ENCODE data around the gene TEAD4.

The TEAD4 gene

DNA sequence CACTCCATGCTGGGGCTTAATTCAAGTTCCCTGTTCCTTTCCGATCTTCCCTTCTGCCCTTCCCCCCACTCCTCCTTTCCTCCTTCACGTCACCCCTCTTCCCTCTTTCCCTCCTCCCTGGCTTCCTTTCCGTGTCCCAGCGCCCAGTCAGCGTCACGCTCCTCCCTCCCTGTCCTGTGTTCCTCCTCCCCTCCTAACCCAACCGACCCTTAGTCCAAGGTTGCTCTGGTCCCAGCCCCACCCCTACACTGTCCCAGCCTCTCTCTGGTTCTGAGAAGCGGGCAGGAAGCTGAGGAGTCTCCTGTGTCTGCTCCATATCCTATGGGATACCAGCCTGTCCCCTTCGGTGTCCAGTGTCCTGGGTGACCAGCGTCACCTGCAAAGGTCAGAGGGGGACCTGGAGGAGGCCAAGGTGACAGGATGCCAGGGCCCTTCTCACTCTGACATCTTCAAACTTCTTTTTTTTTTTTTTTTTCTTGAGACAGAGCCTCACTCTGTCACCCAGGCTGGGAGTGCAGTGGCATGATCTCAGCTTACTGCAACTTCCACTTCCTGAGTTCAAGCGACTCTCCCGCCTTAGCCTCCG, 61.7 kb downstream of the TEAD4 start:
- TF ChIP-seq CTCF (conservative IDR thresholded peaks at IDR 0.05; ENCODE audit: control insufficient read depth, insufficient read depth, low read depth, low read length), result no peak
- DNase-seq (ENCODE audit: low read depth), result no peak
- no peak overlapping the region for H3K4me3 ChIP-seq (ENCODE audit: control insufficient read depth, low read depth, low read length)

DNA sequence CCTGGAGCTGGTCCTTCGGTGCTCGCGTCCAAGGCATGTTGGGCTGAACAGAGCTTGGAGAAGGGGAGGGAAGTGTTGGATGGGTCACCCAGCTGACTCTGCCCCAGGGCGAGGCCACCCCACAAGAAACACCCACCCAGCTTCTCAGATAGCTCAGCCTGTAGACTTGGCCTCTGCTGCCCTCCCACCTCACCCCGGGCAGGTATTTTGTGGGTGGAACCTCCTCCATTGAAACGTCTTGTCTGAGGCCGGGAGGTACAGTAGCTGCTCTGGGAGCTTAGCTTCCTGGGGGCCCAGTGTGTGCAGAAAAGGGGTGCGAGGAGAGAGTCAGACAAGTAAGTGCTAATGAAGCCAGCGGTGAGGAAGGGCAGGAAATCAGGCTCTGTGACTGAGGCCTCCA, 63.2 kb downstream of the TEAD4 start:
- no peak overlapping the region for H3K4me3 ChIP-seq (ENCODE audit: control insufficient read depth, low read depth, low read length)
- no peak for TF ChIP-seq CTCF (conservative IDR thresholded peaks at IDR 0.05; ENCODE audit: control insufficient read depth, insufficient read depth, low read depth, low read length)
- DNase-seq (ENCODE audit: low read depth), result no peak

GRCh38 chr12:3022961-3023360, 63.8 kb downstream of the TEAD4 start:
- H3K4me3 ChIP-seq (ENCODE audit: control insufficient read depth, low read depth, low read length), result no peak overlapping the region
- DNase-seq (ENCODE audit: low read depth), result no peak
- no peak for TF ChIP-seq CTCF (conservative IDR thresholded peaks at IDR 0.05; ENCODE audit: control insufficient read depth, insufficient read depth, low read depth, low read length)

DNA sequence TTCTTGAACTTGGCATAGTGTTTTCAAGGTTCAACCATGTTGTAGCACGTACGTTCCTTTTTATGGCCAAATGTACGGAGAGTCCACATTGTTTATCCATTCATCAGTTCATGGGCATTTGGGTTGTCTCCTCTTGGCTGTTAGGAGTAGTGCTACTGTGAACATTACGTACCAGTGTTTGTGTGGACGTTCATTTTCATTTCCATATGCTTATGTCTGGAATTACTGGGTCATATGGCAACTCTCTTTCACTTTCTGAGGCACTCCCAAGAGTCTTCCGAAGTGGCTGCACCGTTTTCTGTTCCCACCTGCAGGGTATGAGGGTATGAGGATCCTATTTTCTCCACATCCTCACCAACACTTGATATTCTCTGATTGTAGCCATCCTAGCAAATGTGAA, 68.9 kb downstream of the TEAD4 start:
- H3K4me3 ChIP-seq (ENCODE audit: control insufficient read depth, low read depth, low read length), result no peak overlapping the region
- DNase-seq (ENCODE audit: low read depth), result no peak
- TF ChIP-seq CTCF (conservative IDR thresholded peaks at IDR 0.05; ENCODE audit: control insufficient read depth, insufficient read depth, low read depth, low read length), result no peak

GRCh38 chr12:3030821-3031429, 71.7 kb downstream of the TEAD4 start:
- DNase-seq (ENCODE audit: low read depth), result peak; percentile 67
- no peak overlapping the region for H3K4me3 ChIP-seq (ENCODE audit: control insufficient read depth, low read depth, low read length)
- no peak for TF ChIP-seq CTCF (conservative IDR thresholded peaks at IDR 0.05; ENCODE audit: control insufficient read depth, insufficient read depth, low read depth, low read length)

- H3K4me3 ChIP-seq (ENCODE audit: control insufficient read depth, low read depth, low read length), result no peak overlapping the region
- DNase-seq (ENCODE audit: low read depth), result no peak
- TF ChIP-seq CTCF (conservative IDR thresholded peaks at IDR 0.05; ENCODE audit: control insufficient read depth, insufficient read depth, low read depth, low read length), result no peak
Measured at GRCh38 chr12:3032161-3032560, 73.0 kb downstream of the TEAD4 start.
